Muscle layer of duodenum (tissue), 2 donors: ENCODE data around the gene NANOGP8.
"Not testable (repeated sequence)": the region's sequence is repeated elsewhere in the genome, so short reads cannot be mapped to it uniquely, and the experiment has no call there.

Experiments used
- H3K27ac ChIP-seq: one replicate; pipeline ENCODE4 v1.7.0; 2013; ENCODE audit warnings: mild to moderate bottlenecking, low read length
- H3K27me3 ChIP-seq: one replicate; pipeline ENCODE4 v1.7.0; 2013; ENCODE audit warnings: low read depth, mild to moderate bottlenecking, control low read depth, low read length
- H3K36me3 ChIP-seq, 2 donors: one replicate each; pipeline ENCODE4 v1.7.0; 2013; ENCODE audit warnings: low read length in 2 of 2, control low read depth in 1 of 2, mild to moderate bottlenecking in 1 of 2; ENCODE audit not compliant: insufficient read depth in 2 of 2, control insufficient read depth in 1 of 2
- H3K4me1 ChIP-seq, 2 donors: one replicate each; pipeline ENCODE4 v1.7.0; 2013; ENCODE audit warnings: low read length in 2 of 2, mild to moderate bottlenecking in 2 of 2, control low read depth in 1 of 2, moderate library complexity in 1 of 2; ENCODE audit not compliant: insufficient read depth in 2 of 2, control insufficient read depth in 1 of 2
- H3K4me3 ChIP-seq, 2 donors: one replicate each; pipeline ENCODE4 v1.7.0; 2013; ENCODE audit warnings: low read length in 2 of 2, low read depth in 1 of 2, mild to moderate bottlenecking in 1 of 2
- H3K9me3 ChIP-seq, 2 donors: one replicate each; pipeline ENCODE4 v1.7.0; 2013; ENCODE audit warnings: low read length in 2 of 2, control low read depth in 1 of 2, mild to moderate bottlenecking in 1 of 2; ENCODE audit not compliant: control insufficient read depth in 1 of 2
- donor health status: healthy.

Gene NANOGP8

GRCh38 chr15:35092311-35092710, 7.2 kb upstream of the NANOGP8 start:
- H3K9me3 ChIP-seq: no peaks in the 10 kb centered on the region
- H3K27ac ChIP-seq: no peak overlapping the region
- no peaks in the 10 kb centered on the region for H3K4me1 ChIP-seq
- H3K4me3 ChIP-seq: no peak overlapping the region
- no peaks in the 10 kb centered on the region for H3K36me3 ChIP-seq
- H3K27me3 ChIP-seq: no peaks in the 10 kb centered on the region

DNA sequence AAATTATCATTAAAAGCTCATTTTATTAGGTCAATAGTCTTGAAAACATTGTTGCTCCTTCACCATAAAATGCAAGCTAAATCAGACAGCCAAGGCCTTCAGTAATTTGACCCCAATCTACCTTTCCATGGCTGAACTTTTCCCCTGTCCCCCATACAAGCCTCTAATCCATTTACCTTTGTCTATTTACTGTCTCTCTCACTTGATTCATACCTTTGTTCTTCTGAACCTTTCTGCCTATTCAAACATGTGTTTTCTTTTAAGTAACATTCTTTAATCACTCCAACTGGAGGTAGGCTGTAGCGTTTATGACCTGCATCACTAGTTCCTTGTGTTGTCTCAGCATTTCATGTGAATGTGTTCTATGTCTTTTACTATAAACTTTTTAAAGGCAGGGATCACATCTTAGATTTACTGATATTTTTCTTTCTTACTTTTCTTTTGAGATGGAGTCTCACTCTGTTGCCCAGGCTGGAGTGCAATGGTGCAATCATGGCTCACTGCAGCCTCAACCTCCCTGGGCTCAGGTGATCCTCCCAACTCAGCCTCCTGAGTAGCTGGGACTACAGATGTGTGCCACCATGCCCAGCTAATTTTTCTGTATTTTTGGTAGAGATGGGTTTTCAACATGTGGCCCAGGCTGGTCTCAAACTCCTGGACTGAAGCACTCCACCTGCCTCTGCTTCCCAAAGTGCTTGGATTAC, 5.2 kb upstream of the NANOGP8 start:
- Histone ChIP-seq H3K36me3 (no peaks in the 10 kb centered on the region), H3K4me3 (no peak overlapping the region), H3K4me1 (no peaks in the 10 kb centered on the region), H3K27ac (no peak overlapping the region), H3K27me3 (no peaks in the 10 kb centered on the region), H3K9me3 (no peaks in the 10 kb centered on the region)

DNA sequence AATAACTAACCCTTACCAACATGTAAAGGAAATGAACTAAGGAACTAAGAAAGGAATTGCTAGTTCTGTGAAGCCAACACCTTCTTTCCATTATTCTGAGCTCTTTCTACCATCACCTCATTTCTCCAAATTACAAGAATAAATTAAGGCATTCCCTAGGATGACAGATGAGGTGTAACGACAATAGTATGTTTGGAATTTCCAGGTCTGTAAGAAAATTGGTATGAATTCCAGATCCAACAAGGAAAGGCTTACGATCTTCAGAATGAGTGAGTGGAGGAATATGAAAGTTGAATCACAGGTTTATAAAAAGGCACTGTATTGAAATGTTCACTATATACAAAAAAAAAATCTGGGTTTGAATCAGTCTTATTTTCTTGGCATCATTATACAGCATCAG, 4.5 kb upstream of the NANOGP8 start:
- Histone ChIP-seq H3K4me1 (no peaks in the 10 kb centered on the region), H3K4me3 (no peak overlapping the region), H3K9me3 (no peaks in the 10 kb centered on the region), H3K27me3 (no peaks in the 10 kb centered on the region), H3K36me3 (no peaks in the 10 kb centered on the region), H3K27ac (no peak overlapping the region)

- Histone ChIP-seq H3K4me1 (no peaks in the 10 kb centered on the region), H3K9me3 (no peaks in the 10 kb centered on the region), H3K36me3 (no peaks in the 10 kb centered on the region), H3K27me3 (no peaks in the 10 kb centered on the region), H3K27ac (no peak overlapping the region), H3K4me3 (no peak overlapping the region)
Measured at GRCh38 chr15:35088329-35088728, 3.2 kb upstream of the NANOGP8 start.

GRCh38 chr15:35087759-35088158, 2.7 kb upstream of the NANOGP8 start:
- H3K36me3 ChIP-seq: no peaks in the 10 kb centered on the region
- no peaks in the 10 kb centered on the region for H3K27me3 ChIP-seq
- H3K27ac ChIP-seq: no peak overlapping the region
- no peak overlapping the region for H3K4me3 ChIP-seq
- H3K4me1 ChIP-seq: no peaks in the 10 kb centered on the region
- no peaks in the 10 kb centered on the region for H3K9me3 ChIP-seq

GRCh38 chr15:35082371-35083348, 2.4 kb downstream of the NANOGP8 start:
- H3K9me3 ChIP-seq, H3K27me3 ChIP-seq, H3K4me1 ChIP-seq, H3K4me3 ChIP-seq, H3K27ac ChIP-seq, H3K36me3 ChIP-seq: not testable (repeated sequence)

GRCh38 chr15:35081626-35082365, 3.3 kb downstream of the NANOGP8 start:
- H3K27me3 ChIP-seq, H3K27ac ChIP-seq, H3K4me3 ChIP-seq, H3K4me1 ChIP-seq, H3K9me3 ChIP-seq, H3K36me3 ChIP-seq: not testable (repeated sequence)

DNA sequence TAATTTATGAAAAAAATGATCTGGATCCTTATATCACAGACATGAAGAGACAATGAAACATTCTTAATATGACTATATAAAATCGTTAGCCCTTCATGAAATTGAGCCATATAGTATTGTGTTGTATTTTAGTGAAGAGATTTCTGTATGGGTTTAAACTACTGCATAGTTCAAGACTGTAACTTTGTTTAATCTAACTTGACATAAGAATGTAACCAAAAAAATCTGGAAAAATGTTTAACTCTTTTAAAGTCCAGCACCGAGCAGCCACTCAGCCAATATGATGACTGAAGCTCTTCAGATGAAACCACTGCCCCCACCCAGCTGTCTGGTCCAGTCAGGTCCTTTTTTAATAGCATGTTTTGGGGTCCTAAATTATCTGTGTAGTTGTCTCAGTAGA, 4.9 kb downstream of the NANOGP8 start:
- Histone ChIP-seq H3K27ac (no peak overlapping the region), H3K4me1 (no peaks in the 10 kb centered on the region), H3K27me3 (no peaks in the 10 kb centered on the region), H3K36me3 (no peaks in the 10 kb centered on the region), H3K9me3 (no peaks in the 10 kb centered on the region), H3K4me3 (peak overlapping the region in 1 of 2 donors; percentile 5)

DNA sequence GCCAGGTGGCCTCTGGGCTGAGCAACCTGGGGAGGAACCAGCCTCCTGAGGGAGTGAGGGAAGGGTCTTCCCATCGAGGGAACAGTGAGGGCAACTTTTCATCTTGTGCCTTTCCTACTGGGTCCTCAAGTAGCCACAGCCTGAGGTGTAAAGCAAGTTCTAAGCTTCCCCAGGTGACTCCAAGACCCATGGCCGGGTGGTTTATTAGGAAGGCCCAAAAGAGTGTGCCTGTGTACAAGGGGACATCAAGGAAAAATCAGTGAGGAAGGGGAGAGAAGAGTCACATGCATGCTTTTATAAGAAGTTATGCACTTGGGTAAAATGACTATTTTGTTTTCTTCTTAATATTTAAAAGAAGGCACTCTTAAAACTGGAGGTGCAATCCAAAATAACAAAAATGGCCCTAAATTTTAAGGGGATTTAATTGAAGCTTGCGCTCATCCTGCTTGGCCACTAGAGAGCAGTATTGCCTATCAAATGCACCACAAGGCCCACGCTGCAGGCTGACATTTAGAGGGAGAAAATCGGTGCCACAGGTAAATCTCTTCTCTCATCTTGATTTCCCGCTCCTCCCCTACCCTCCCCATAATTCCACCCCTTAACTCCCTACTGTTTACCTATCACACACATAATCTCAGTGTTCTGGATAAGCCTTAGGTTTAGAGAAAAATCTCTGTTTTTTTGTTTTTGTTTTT, 6.7 kb downstream of the NANOGP8 start:
- no peak overlapping the region for H3K27ac ChIP-seq
- no peak overlapping the region for H3K4me3 ChIP-seq
- H3K4me1 ChIP-seq: no peaks in the 10 kb centered on the region
- no peaks in the 10 kb centered on the region for H3K27me3 ChIP-seq
- H3K36me3 ChIP-seq: no peaks in the 10 kb centered on the region
- H3K9me3 ChIP-seq: no peaks in the 10 kb centered on the region

- Histone ChIP-seq H3K36me3 (no peaks in the 10 kb centered on the region), H3K27me3 (no peaks in the 10 kb centered on the region), H3K9me3 (no peaks in the 10 kb centered on the region), H3K27ac (no peak overlapping the region), H3K4me3 (no peak overlapping the region), H3K4me1 (peaks cover 0 to 7% of the 10 kb centered on the region in 2 donors)
Measured at GRCh38 chr15:35071106-35071505, 14.0 kb downstream of the NANOGP8 start.
